Measurements from ENCODE around the gene SLC9A8. TPM values are rescaled to one million over a fixed set of nuclear protein-coding genes. Genes with fewer than 3 reads are reported as not detected.

Gene SLC9A8
- total RNA-seq, 1 experiment from 2014 or later = 21.5 TPM

- Histone ChIP-seq H3K4me2 (ENCODE audit: low read depth, low read length, poor library complexity, severe bottlenecking) (no peak overlapping the region), H2AFZ (ENCODE audit: low read length) (no peak overlapping the region), H3K27me3 (ENCODE audit: low read length) (no peaks in the 10 kb centered on the region), H3K4me1 (ENCODE audit: low read length) (peaks cover 8% of the 10 kb centered on the region), H3K4me3 (ENCODE audit: low read length) (no peak overlapping the region), H3K27ac (ENCODE audit: low read length) (no peak overlapping the region), H3K9ac (ENCODE audit: low read length) (no peak overlapping the region), H3K36me3 (ENCODE audit: insufficient read depth, low read length) (no peaks in the 10 kb centered on the region; the same call in 1 of the 2 replicates), H3K9me2 (replicated peaks; ENCODE audit: insufficient read depth, low read length) (no peaks in the 10 kb centered on the region), H3K9me3 (ENCODE audit: low read length) (no peaks in the 10 kb centered on the region), H4K20me1 (ENCODE audit: insufficient read depth, low read depth, low read length) (no peaks in the 10 kb centered on the region), H3K79me2 (ENCODE audit: low read length) (no peaks in the 10 kb centered on the region)
- DNase-seq = no peak
Observed at GRCh38 chr20:49843139-49843538, 30.5 kb downstream of the SLC9A8 start.

- Histone ChIP-seq H3K4me1 (ENCODE audit: low read length) (peaks cover 8% of the 10 kb centered on the region), H3K4me2 (ENCODE audit: low read depth, low read length, poor library complexity, severe bottlenecking) (no peak overlapping the region), H3K27me3 (ENCODE audit: low read length) (no peaks in the 10 kb centered on the region), H3K27ac (ENCODE audit: low read length) (no peak overlapping the region), H3K9ac (ENCODE audit: low read length) (no peak overlapping the region), H3K9me3 (ENCODE audit: low read length) (no peaks in the 10 kb centered on the region), H3K9me2 (replicated peaks; ENCODE audit: insufficient read depth, low read length) (no peaks in the 10 kb centered on the region), H4K20me1 (ENCODE audit: insufficient read depth, low read depth, low read length) (no peaks in the 10 kb centered on the region), H3K4me3 (ENCODE audit: low read length) (no peak overlapping the region), H2AFZ (ENCODE audit: low read length) (no peak overlapping the region), H3K79me2 (ENCODE audit: low read length) (no peaks in the 10 kb centered on the region), H3K36me3 (ENCODE audit: insufficient read depth, low read length) (no peaks in the 10 kb centered on the region; the same call in 1 of the 2 replicates)
- no peak for DNase-seq
Observed at GRCh38 chr20:49843770-49844380, 31.2 kb downstream of the SLC9A8 start.

GRCh38 chr20:49845060-49845459 lies 32.4 kb downstream of the SLC9A8 start:
- no peak overlapping the region for H3K4me3 ChIP-seq (ENCODE audit: low read length)
- no peaks in the 10 kb centered on the region for H3K9me3 ChIP-seq (ENCODE audit: low read length)
- H3K36me3 ChIP-seq (ENCODE audit: insufficient read depth, low read length) = no peaks in the 10 kb centered on the region; the same call in none of the 2 replicates
- H3K4me2 ChIP-seq (ENCODE audit: low read depth, low read length, poor library complexity, severe bottlenecking) = no peak overlapping the region
- no peak for DNase-seq
- no peaks in the 10 kb centered on the region for H3K9me2 ChIP-seq (replicated peaks; ENCODE audit: insufficient read depth, low read length)
- no peak overlapping the region for H3K27ac ChIP-seq (ENCODE audit: low read length)
- H4K20me1 ChIP-seq (ENCODE audit: insufficient read depth, low read depth, low read length) = no peaks in the 10 kb centered on the region
- H3K4me1 ChIP-seq (ENCODE audit: low read length) = peaks cover 8% of the 10 kb centered on the region
- no peaks in the 10 kb centered on the region for H3K27me3 ChIP-seq (ENCODE audit: low read length)
- no peaks in the 10 kb centered on the region for H3K79me2 ChIP-seq (ENCODE audit: low read length)
- no peak overlapping the region for H3K9ac ChIP-seq (ENCODE audit: low read length)
- H2AFZ ChIP-seq (ENCODE audit: low read length) = no peak overlapping the region

GRCh38 chr20:49846206-49846807 lies 33.7 kb downstream of the SLC9A8 start:
- Histone ChIP-seq H3K27ac (ENCODE audit: low read length) (no peak overlapping the region), H3K9ac (ENCODE audit: low read length) (no peak overlapping the region), H3K79me2 (ENCODE audit: low read length) (no peaks in the 10 kb centered on the region), H3K4me3 (ENCODE audit: low read length) (no peak overlapping the region), H2AFZ (ENCODE audit: low read length) (no peak overlapping the region), H3K9me2 (replicated peaks; ENCODE audit: insufficient read depth, low read length) (no peaks in the 10 kb centered on the region), H3K27me3 (ENCODE audit: low read length) (no peaks in the 10 kb centered on the region), H3K4me1 (ENCODE audit: low read length) (peaks cover 8% of the 10 kb centered on the region), H3K36me3 (ENCODE audit: insufficient read depth, low read length) (no peaks in the 10 kb centered on the region; the same call in none of the 2 replicates), H4K20me1 (ENCODE audit: insufficient read depth, low read depth, low read length) (no peaks in the 10 kb centered on the region), H3K4me2 (ENCODE audit: low read depth, low read length, poor library complexity, severe bottlenecking) (no peak overlapping the region), H3K9me3 (ENCODE audit: low read length) (no peaks in the 10 kb centered on the region)
- peak; percentile 85 for DNase-seq

- no peaks in the 10 kb centered on the region for H3K9me2 ChIP-seq (replicated peaks; ENCODE audit: insufficient read depth, low read length)
- H2AFZ ChIP-seq (ENCODE audit: low read length) = no peak overlapping the region
- DNase-seq = no peak
- H3K9me3 ChIP-seq (ENCODE audit: low read length) = no peaks in the 10 kb centered on the region
- no peaks in the 10 kb centered on the region for H4K20me1 ChIP-seq (ENCODE audit: insufficient read depth, low read depth, low read length)
- H3K79me2 ChIP-seq (ENCODE audit: low read length) = no peaks in the 10 kb centered on the region
- H3K36me3 ChIP-seq (ENCODE audit: insufficient read depth, low read length) = peaks cover 4% of the 10 kb centered on the region
- H3K4me1 ChIP-seq (ENCODE audit: low read length) = peaks cover 8% of the 10 kb centered on the region
- no peak overlapping the region for H3K9ac ChIP-seq (ENCODE audit: low read length)
- H3K4me3 ChIP-seq (ENCODE audit: low read length) = no peak overlapping the region
- no peak overlapping the region for H3K4me2 ChIP-seq (ENCODE audit: low read depth, low read length, poor library complexity, severe bottlenecking)
- no peaks in the 10 kb centered on the region for H3K27me3 ChIP-seq (ENCODE audit: low read length)
- H3K27ac ChIP-seq (ENCODE audit: low read length) = no peak overlapping the region
Observed at GRCh38 chr20:49850463-49851230, 38.0 kb downstream of the SLC9A8 start.

GRCh38 chr20:49851231-49851705 lies 38.6 kb downstream of the SLC9A8 start:
- Histone ChIP-seq H3K79me2 (ENCODE audit: low read length) (no peaks in the 10 kb centered on the region), H3K4me3 (ENCODE audit: low read length) (no peak overlapping the region), H3K4me2 (ENCODE audit: low read depth, low read length, poor library complexity, severe bottlenecking) (no peak overlapping the region), H3K27ac (ENCODE audit: low read length) (no peak overlapping the region), H3K4me1 (ENCODE audit: low read length) (peaks cover 8% of the 10 kb centered on the region), H2AFZ (ENCODE audit: low read length) (no peak overlapping the region), H3K27me3 (ENCODE audit: low read length) (no peaks in the 10 kb centered on the region), H3K36me3 (ENCODE audit: insufficient read depth, low read length) (peaks cover 4% of the 10 kb centered on the region), H3K9me3 (ENCODE audit: low read length) (no peaks in the 10 kb centered on the region), H4K20me1 (ENCODE audit: insufficient read depth, low read depth, low read length) (no peaks in the 10 kb centered on the region), H3K9ac (ENCODE audit: low read length) (no peak overlapping the region), H3K9me2 (replicated peaks; ENCODE audit: insufficient read depth, low read length) (no peaks in the 10 kb centered on the region)
- DNase-seq = no peak

- Histone ChIP-seq H3K27me3 (ENCODE audit: low read length) (no peaks in the 10 kb centered on the region), H3K4me3 (ENCODE audit: low read length) (no peak overlapping the region), H3K9ac (ENCODE audit: low read length) (no peak overlapping the region), H3K27ac (ENCODE audit: low read length) (no peak overlapping the region), H3K79me2 (ENCODE audit: low read length) (no peaks in the 10 kb centered on the region), H2AFZ (ENCODE audit: low read length) (no peak overlapping the region), H3K4me1 (ENCODE audit: low read length) (peaks cover 7% of the 10 kb centered on the region), H3K4me2 (ENCODE audit: low read depth, low read length, poor library complexity, severe bottlenecking) (no peak overlapping the region), H3K9me2 (replicated peaks; ENCODE audit: insufficient read depth, low read length) (no peaks in the 10 kb centered on the region), H3K9me3 (ENCODE audit: low read length) (no peaks in the 10 kb centered on the region), H3K36me3 (ENCODE audit: insufficient read depth, low read length) (peaks cover 4% of the 10 kb centered on the region), H4K20me1 (ENCODE audit: insufficient read depth, low read depth, low read length) (no peaks in the 10 kb centered on the region)
- DNase-seq = no peak
Observed at GRCh38 chr20:49851991-49852390, 39.4 kb downstream of the SLC9A8 start.

GRCh38 chr20:49852522-49853080 lies 40.0 kb downstream of the SLC9A8 start:
- peaks cover 4% of the 10 kb centered on the region for H3K36me3 ChIP-seq (ENCODE audit: insufficient read depth, low read length)
- no peaks in the 10 kb centered on the region for H3K9me3 ChIP-seq (ENCODE audit: low read length)
- H3K27ac ChIP-seq (ENCODE audit: low read length) = no peak overlapping the region
- DNase-seq = no peak
- H4K20me1 ChIP-seq (ENCODE audit: insufficient read depth, low read depth, low read length) = no peaks in the 10 kb centered on the region
- no peak overlapping the region for H3K9ac ChIP-seq (ENCODE audit: low read length)
- H3K27me3 ChIP-seq (ENCODE audit: low read length) = no peaks in the 10 kb centered on the region
- H3K4me3 ChIP-seq (ENCODE audit: low read length) = no peak overlapping the region
- no peaks in the 10 kb centered on the region for H3K79me2 ChIP-seq (ENCODE audit: low read length)
- no peak overlapping the region for H2AFZ ChIP-seq (ENCODE audit: low read length)
- H3K4me2 ChIP-seq (ENCODE audit: low read depth, low read length, poor library complexity, severe bottlenecking) = no peak overlapping the region
- no peaks in the 10 kb centered on the region for H3K9me2 ChIP-seq (replicated peaks; ENCODE audit: insufficient read depth, low read length)
- H3K4me1 ChIP-seq (ENCODE audit: low read length) = peaks cover under 1% of the 10 kb centered on the region; the same call in 1 of the 2 replicates

All from Karpas-422 (cell line).